Endothelial cell of umbilical vein (primary cell): ENCODE results near the gene LGALS1. TPM values are rescaled to one million over a fixed set of nuclear protein-coding genes. Genes with fewer than 3 reads are reported as not detected.
"Not testable (repeated sequence)": the region's sequence is repeated elsewhere in the genome, so short reads cannot be mapped to it uniquely, and the experiment has no call there.

Source experiments
- BruUV-seq: library from RNA; stranded (reverse); fragments of 400-500 nt; replicated peaks from 2 replicates; lab custom pipeline; 2021; lab: Mats Ljungman, UMichigan
- CTCF ChIA-PET: fragments of 300-600, 350-600 bp; sonication (Branson Sonifier 250); formaldehyde crosslinking; loops from one replicate; lab custom pipeline; 2021; ENCODE audit warnings: antibody characterized with exemption, inconsistent platforms; lab: Charles Lee
- POLR2A ChIA-PET: fragments of 300-600, 350-600 bp; sonication (Branson Sonifier 250); formaldehyde crosslinking; loops from one replicate; lab custom pipeline; 2021; ENCODE audit warnings: antibody characterized with exemption, inconsistent platforms; lab: Charles Lee
- DNase-seq: peaks from one replicate; pipeline ENCODE4 v3.0.0-alpha.2; 2011; ENCODE audit warnings: low read depth, low spot score
- FAIRE-seq: peaks from 2 replicates; lab custom pipeline; 2011; peaks lifted over from hg19 to GRCh38; lab: Jason Lieb, UNC
- H2AFZ ChIP-seq: 2 replicates; pipeline ENCODE4 v1.6.0; 2012; ENCODE audit warnings: low read depth, low read length, control low read depth, inconsistent platforms
- H3K27ac ChIP-seq: 2 replicates; pipeline ENCODE4 v1.5.1; 2011; ENCODE audit warnings: low read depth, mild to moderate bottlenecking, control low read depth, low read length, moderate library complexity; ENCODE audit not compliant: insufficient read depth
- H3K27me3 ChIP-seq, 2 experiments: 2 replicates each; pipeline versions ENCODE4 v1.6.0 to v1.6.1; 2011; ENCODE audit warnings: low read length in 2 of 2, mixed read lengths in 1 of 2; ENCODE audit not compliant: control insufficient read depth in 2 of 2, insufficient read depth in 2 of 2
- H3K36me3 ChIP-seq, 2 experiments: 2 replicates in 1 of 2; 3 replicates in 1 of 2; pipeline ENCODE4 v1.5.1; 2011; ENCODE audit warnings: low read length in 2 of 2, mild to moderate bottlenecking in 1 of 2, moderate library complexity in 1 of 2; ENCODE audit not compliant: control insufficient read depth in 2 of 2, insufficient read depth in 2 of 2; ENCODE audit errors: extremely low read depth in 1 of 2
- H3K4me1 ChIP-seq: 3 replicates; pipeline ENCODE4 v1.5.1; 2011; ENCODE audit warnings: mild to moderate bottlenecking, low read length; ENCODE audit not compliant: control insufficient read depth, insufficient read depth; ENCODE audit errors: extremely low read depth
- H3K4me2 ChIP-seq: 2 replicates; pipeline ENCODE4 v1.6.1; 2011; ENCODE audit warnings: low read length, control low read depth, mixed read lengths; ENCODE audit not compliant: insufficient read depth
- H3K4me3 ChIP-seq, 3 experiments: fragments of 200-600 bp in 1 of 3; sonication (generic), shearing (Covaris generic) in 1 of 3; replicated peaks in 1 of 3; 2 replicates each; pipeline ENCODE4 v1.5.1; 2011 to 2016; ENCODE audit warnings: control low read depth in 3 of 3, low read length in 3 of 3, mild to moderate bottlenecking in 2 of 3, inconsistent platforms in 1 of 3, low read depth in 1 of 3, moderate library complexity in 1 of 3; ENCODE audit not compliant: insufficient read depth in 1 of 3
- H3K79me2 ChIP-seq: 2 replicates; pipeline ENCODE4 v1.6.0; 2012; ENCODE audit warnings: low read length, inconsistent platforms; ENCODE audit not compliant: control insufficient read depth, insufficient read depth
- H3K9ac ChIP-seq: replicated peaks from 2 replicates; pipeline ENCODE3; 2011; ENCODE audit warnings: low read length, control low read depth; ENCODE audit not compliant: insufficient read depth; ENCODE audit errors: extremely low read depth
- H3K9me1 ChIP-seq: replicated peaks from 3 replicates; pipeline ENCODE4 v1.6.0; 2011; ENCODE audit warnings: mild to moderate bottlenecking, low read length; ENCODE audit not compliant: control insufficient read depth, insufficient read depth; ENCODE audit errors: extremely low read depth
- H3K9me3 ChIP-seq: replicated peaks from 2 replicates; pipeline ENCODE4 v1.5.1; 2012; ENCODE audit warnings: low read length, inconsistent platforms; ENCODE audit not compliant: control insufficient read depth, insufficient read depth
- H4K20me1 ChIP-seq: replicated peaks from 2 replicates; pipeline ENCODE3; 2011; ENCODE audit warnings: mild to moderate bottlenecking, low read length; ENCODE audit not compliant: control insufficient read depth, insufficient read depth; ENCODE audit errors: extremely low read depth
- CTCF ChIP-seq, 2 donors: IDR thresholded peaks; 1 replicate in 1 of 2; 2 replicates in 1 of 2; pipeline ENCODE4 v1.5.1; 2011; ENCODE audit warnings: low read length in 2 of 2, mild to moderate bottlenecking in 2 of 2, moderate library complexity in 2 of 2, control low read depth in 1 of 2, inconsistent platforms in 1 of 2, low read depth in 1 of 2; ENCODE audit not compliant: insufficient read depth in 1 of 2; ENCODE audit errors: extremely low read depth in 1 of 2
- EZH2 ChIP-seq: IDR thresholded peaks from 2 replicates; pipeline ENCODE4 v1.6.1; 2012; ENCODE audit warnings: borderline replicate concordance, low read depth, mild to moderate bottlenecking, moderate library complexity, low read length, inconsistent platforms; ENCODE audit not compliant: severe bottlenecking
- FOS ChIP-seq: IDR thresholded peaks from 2 replicates; pipeline ENCODE4 v1.6.1; 2011; ENCODE audit warnings: mild to moderate bottlenecking, low read length, moderate library complexity, borderline replicate concordance; ENCODE audit not compliant: insufficient read depth
- GATA2 ChIP-seq: IDR thresholded peaks from 2 replicates; pipeline ENCODE4 v1.7.0; 2011; ENCODE audit warnings: low read depth, mild to moderate bottlenecking, moderate library complexity, mixed read lengths, low read length; ENCODE audit not compliant: insufficient read length, insufficient read depth
- JUN ChIP-seq: IDR thresholded peaks from 2 replicates; pipeline ENCODE4 v1.6.1; 2011; ENCODE audit warnings: borderline replicate concordance, low read depth; ENCODE audit not compliant: insufficient read length, insufficient read depth
- MAX ChIP-seq: IDR thresholded peaks from 2 replicates; pipeline ENCODE4 v1.6.1; 2011; ENCODE audit not compliant: insufficient read depth, insufficient read length
- MYC ChIP-seq: IDR thresholded peaks from one replicate; pipeline ENCODE4 v1.6.1; 2011; ENCODE audit warnings: mild to moderate bottlenecking, low read depth, low read length
- POLR2A ChIP-seq: IDR thresholded peaks from 2 replicates; pipeline ENCODE4 v1.6.1; 2012; ENCODE audit warnings: low read depth, mild to moderate bottlenecking, control low read depth, low read length
- POLR2AphosphoS5 ChIP-seq: IDR thresholded peaks from 2 replicates; pipeline ENCODE4 v1.6.1; 2012; ENCODE audit warnings: low read depth, mild to moderate bottlenecking, control low read depth, low read length, moderate library complexity; ENCODE audit not compliant: insufficient read depth
- dilution Hi-C: fragments of 300-500 bp; cut with MboI; formaldehyde crosslinking; loops from one replicate; pipeline ENCODE4 v1.15.0; 2019; ENCODE audit warnings: low sequenced_read_pairs; ENCODE audit not compliant: extremely low pct_ligation_motif_present
- intact Hi-C: fragments of 100-400 bp; cut with micrococcal nuclease; formaldehyde crosslinking; loops from one replicate; pipeline ENCODE4 v1.10.0; 2022
- polyA plus RNA-seq, 4 experiments: library from polyadenylated mRNA; depleted of rRNA in 3 of 4; stranded (reverse) in 3 of 4; unstranded in 1 of 4; fragments of >200 nt; gene quantifications; 2 replicates each; pipeline versions ENCODE4 v1.2.1 to v1.2.3, GENCODE V29; 2011 to 2012; ENCODE audit warnings: missing spikeins in 1 of 4
- total RNA-seq: library from RNA; stranded (reverse); gene quantifications from 2 replicates; pipeline ENCODE4 v1.2.3, GENCODE V29; 2021

LGALS1 gene
- total and polyA plus RNA-seq, 2 donors (not counting 3 experiments of a cell fraction or from before 2014, with no cell fraction given) = 2,698 to 13,642 TPM

GRCh38 chr22:37696260-37696656 is 20.8 kb downstream of the LGALS1 start:
- H3K79me2 ChIP-seq, DNase-seq, FAIRE-seq, H3K9me3 ChIP-seq, H3K4me3 ChIP-seq, H3K27me3 ChIP-seq, BruUV-seq, H3K27ac ChIP-seq, H3K9ac ChIP-seq, dilution Hi-C loops, H3K9me1 ChIP-seq, H4K20me1 ChIP-seq: not testable (repeated sequence)
- intact Hi-C loops = loop anchor here (1.0 kb wide), 3 partner anchors 10 to 51 kb away; partner anchors contain the start of genes NOL12 and PDXP
- Histone ChIP-seq H3K4me1 (peaks cover 11% of the 10 kb centered on the region), H3K36me3 (peaks cover 0 to 19% of the 10 kb centered on the region in 2 experiments), H2AFZ (peak overlapping the region; percentile 55), H3K4me2 (peak overlapping the region; percentile 67)
- CTCF ChIA-PET = interaction anchor here (0.7 to 3.3 kb wide), 9 partner anchors 10 to 106 kb away, joined by 3 to 19 read pairs (median 4); partner anchors contain the start of genes NOL12 and PDXP
- POLR2A ChIA-PET = interaction anchor here (0.7 kb wide), 1 partner anchor 53 kb away, joined by 9 read pairs; no protein-coding TSS in a partner anchor

- Histone ChIP-seq H3K9ac (no peak within 1 kb of the TSS), H3K36me3 (peaks cover 0 to 14% of the 10 kb centered on the region in 2 experiments), H3K9me1 (no peaks in the 10 kb centered on the region), H3K4me3 (no peak within 1 kb of the TSS), H3K27ac (no peak within 1 kb of the TSS), H3K4me1 (peaks cover 11% of the 10 kb centered on the region), H3K27me3 (no peaks in the 10 kb centered on the region), H3K9me3 (no peaks in the 10 kb centered on the region), H3K4me2 (peak within 1 kb of the TSS; percentile 67), H3K79me2 (no peaks in the 10 kb centered on the region), H4K20me1 (no peaks in the 10 kb centered on the region), H2AFZ (peak within 1 kb of the TSS; percentile 55)
- intact Hi-C loops (loop anchor here (1.0 kb wide), 3 partner anchors 11 to 50 kb away; partner anchors contain the start of genes NOL12 and PDXP), dilution Hi-C loops (no loop called here)
- no TSS peak for BruUV-seq
- FAIRE-seq (peak; percentile 99), DNase-seq (peak; percentile 96)
- TF ChIP-seq GATA2 = no peak
- TF ChIP-seq POLR2A = no peak
- no peak for TF ChIP-seq JUN
- TF ChIP-seq MAX = no peak
- no peak for TF ChIP-seq MYC
- peak; percentile 25 for TF ChIP-seq POLR2AphosphoS5
- peak; percentile 38 for TF ChIP-seq FOS
- no peak for TF ChIP-seq EZH2
- peak; percentile 56 to 78 for TF ChIP-seq CTCF (IDR thresholded peaks at IDR 0.05; ENCODE audit: extremely low read depth in 1 of 2, insufficient read depth in 1 of 2, low read depth in 1 of 2, low read length in 2 of 2)
- ChIA-PET CTCF (interaction anchor here (0.8 to 3.3 kb wide), 9 partner anchors 11 to 95 kb away, joined by 3 to 19 read pairs (median 3); partner anchors contain the start of gene NOL12), POLR2A (interaction anchor here (0.7 kb wide), 1 partner anchor 54 kb away, joined by 9 read pairs; no protein-coding TSS in a partner anchor)
These were observed 21.5 kb downstream of the LGALS1 start, which contains the start of gene TRIOBP for GRCh38 chr22:37696657-37697537. TRIOBP (plus strand) TSS chr22:37697048; CDS start chr22:37701366, 4,318 bp downstream.
